Neural crest cell (in vitro differentiated cells): Measurements from ENCODE around the gene LIPG. TPM values are rescaled to one million over a fixed set of nuclear protein-coding genes. Genes with fewer than 3 reads are reported as not detected.

Experiments
- DNase-seq: peaks from one replicate; pipeline ENCODE4 v3.0.0; 2021; ENCODE audit warnings: low read depth, mixed read lengths, low spot score
- H3K27ac Mint-ChIP-seq: one replicate; pipeline ENCODE4 v1.8.0; 2021; ENCODE audit warnings: mild to moderate bottlenecking, mixed read lengths; ENCODE audit not compliant: unreplicated experiment
- H3K27me3 Mint-ChIP-seq: 2 replicates; pipeline ENCODE4 v1.8.0; 2021; ENCODE audit warnings: low read depth, mild to moderate bottlenecking, mixed read lengths
- H3K36me3 Mint-ChIP-seq: 2 replicates; pipeline ENCODE4 v1.8.0; 2021; ENCODE audit warnings: low read depth, mild to moderate bottlenecking, mixed read lengths
- H3K4me1 Mint-ChIP-seq: 2 replicates; pipeline ENCODE4 v1.8.0; 2021; ENCODE audit warnings: mixed read lengths
- H3K4me3 Mint-ChIP-seq: one replicate; pipeline ENCODE4 v1.8.0; 2021; ENCODE audit warnings: mild to moderate bottlenecking, mixed read lengths
- H3K9me3 Mint-ChIP-seq: 2 replicates; pipeline ENCODE4 v1.8.0; 2021; ENCODE audit warnings: mixed read lengths
- CTCF ChIP-seq: fragments of 200-600 bp; sonication (generic); conservative IDR thresholded peaks from 2 replicates; pipeline ENCODE4 v1.5.0; 2021; ENCODE audit warnings: antibody characterized with exemption, mild to moderate bottlenecking
- total RNA-seq: library from RNA; stranded (reverse); gene quantifications from 2 replicates; pipeline ENCODE4 v1.2.1, GENCODE V29; 2021

LIPG gene
- total RNA-seq, 1 donor from 2014 or later, result 32.4 TPM

GRCh38 chr18:49591775-49592174 is 29.9 kb downstream of the LIPG start:
- DNase-seq, result no peak
- Mint-ChIP-seq H3K36me3 (peaks cover 23% of the 10 kb centered on the region), H3K27ac (no peak overlapping the region), H3K4me3 (no peak overlapping the region), H3K9me3 (no peaks in the 10 kb centered on the region), H3K27me3 (no peaks in the 10 kb centered on the region), H3K4me1 (peaks cover 13% of the 10 kb centered on the region)
- TF ChIP-seq CTCF, result no peak

- H3K4me3 Mint-ChIP-seq, result peak overlapping the region; percentile 18
- H3K27me3 Mint-ChIP-seq, result no peaks in the 10 kb centered on the region
- H3K36me3 Mint-ChIP-seq, result peaks cover 9% of the 10 kb centered on the region
- H3K9me3 Mint-ChIP-seq, result no peaks in the 10 kb centered on the region
- H3K4me1 Mint-ChIP-seq, result peaks cover 25% of the 10 kb centered on the region
- peak overlapping the region; percentile 28 for H3K27ac Mint-ChIP-seq
- DNase-seq, result no peak
- no peak for TF ChIP-seq CTCF
Measured at GRCh38 chr18:49596687-49597086, 34.8 kb downstream of the LIPG start.

GRCh38 chr18:49597157-49597931 is 35.5 kb downstream of the LIPG start:
- peak overlapping the region; percentile 18 for H3K4me3 Mint-ChIP-seq
- no peak for TF ChIP-seq CTCF
- peaks cover 22% of the 10 kb centered on the region for H3K4me1 Mint-ChIP-seq
- H3K9me3 Mint-ChIP-seq, result no peaks in the 10 kb centered on the region
- peak overlapping the region; percentile 28 for H3K27ac Mint-ChIP-seq
- no peaks in the 10 kb centered on the region for H3K27me3 Mint-ChIP-seq
- no peak for DNase-seq
- peaks cover 7% of the 10 kb centered on the region for H3K36me3 Mint-ChIP-seq

- no peak for DNase-seq
- peaks cover 4% of the 10 kb centered on the region for H3K9me3 Mint-ChIP-seq
- H3K27me3 Mint-ChIP-seq, result no peaks in the 10 kb centered on the region
- H3K4me3 Mint-ChIP-seq, result no peak overlapping the region
- TF ChIP-seq CTCF, result no peak
- H3K27ac Mint-ChIP-seq, result no peak overlapping the region
- H3K36me3 Mint-ChIP-seq, result peaks cover 5% of the 10 kb centered on the region
- H3K4me1 Mint-ChIP-seq, result peaks cover 22% of the 10 kb centered on the region
Measured at GRCh38 chr18:49601211-49601610, 39.4 kb downstream of the LIPG start.

- no peak for TF ChIP-seq CTCF
- no peak overlapping the region for H3K4me3 Mint-ChIP-seq
- no peak overlapping the region for H3K27ac Mint-ChIP-seq
- peaks cover 2% of the 10 kb centered on the region for H3K36me3 Mint-ChIP-seq
- peaks cover 4% of the 10 kb centered on the region for H3K9me3 Mint-ChIP-seq
- peaks cover 18% of the 10 kb centered on the region for H3K4me1 Mint-ChIP-seq
- no peaks in the 10 kb centered on the region for H3K27me3 Mint-ChIP-seq
- DNase-seq, result no peak
Measured at GRCh38 chr18:49608366-49609255, 46.8 kb downstream of the LIPG start.
